Measurements from ENCODE around the gene ZNF189. TPM values are rescaled to one million over a fixed set of nuclear protein-coding genes. Genes with fewer than 3 reads are reported as not detected.
"Not testable (repeated sequence)": the region's sequence is repeated elsewhere in the genome, so short reads cannot be mapped to it uniquely, and the experiment has no call there.

The ZNF189 gene
- total and polyA plus RNA-seq, 4 donors: 26.2 to 50.0 (median 37.5) TPM

DNA sequence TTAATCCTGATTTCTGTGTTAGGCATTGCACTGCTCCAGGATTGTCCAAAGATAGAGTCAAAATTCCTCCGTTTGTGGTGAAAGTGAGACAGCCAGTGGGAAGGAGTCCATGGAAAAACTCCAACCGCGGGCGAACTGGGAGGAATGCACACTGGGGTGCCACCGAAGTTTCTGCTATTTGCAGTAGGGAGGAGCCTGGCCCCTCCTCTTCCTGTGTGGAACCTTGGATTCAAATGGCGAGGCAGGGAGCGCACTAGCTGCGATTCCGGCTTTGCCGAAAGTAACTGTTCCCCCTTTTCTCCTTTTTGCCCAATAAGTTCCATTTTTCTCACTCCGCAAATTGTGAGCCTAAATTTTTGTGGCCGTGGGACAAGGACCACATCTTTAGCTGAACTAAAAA, 23.1 kb upstream of the ZNF189 start:
- H3K9me3 ChIP-seq (ENCODE audit: control insufficient read depth, insufficient read depth, low read length): peaks cover 2% of the 10 kb centered on the region
- 94% methylated on average over 12 of the region's 12 CpGs for WGBS (ENCODE audit: insufficient coverage)

DNA sequence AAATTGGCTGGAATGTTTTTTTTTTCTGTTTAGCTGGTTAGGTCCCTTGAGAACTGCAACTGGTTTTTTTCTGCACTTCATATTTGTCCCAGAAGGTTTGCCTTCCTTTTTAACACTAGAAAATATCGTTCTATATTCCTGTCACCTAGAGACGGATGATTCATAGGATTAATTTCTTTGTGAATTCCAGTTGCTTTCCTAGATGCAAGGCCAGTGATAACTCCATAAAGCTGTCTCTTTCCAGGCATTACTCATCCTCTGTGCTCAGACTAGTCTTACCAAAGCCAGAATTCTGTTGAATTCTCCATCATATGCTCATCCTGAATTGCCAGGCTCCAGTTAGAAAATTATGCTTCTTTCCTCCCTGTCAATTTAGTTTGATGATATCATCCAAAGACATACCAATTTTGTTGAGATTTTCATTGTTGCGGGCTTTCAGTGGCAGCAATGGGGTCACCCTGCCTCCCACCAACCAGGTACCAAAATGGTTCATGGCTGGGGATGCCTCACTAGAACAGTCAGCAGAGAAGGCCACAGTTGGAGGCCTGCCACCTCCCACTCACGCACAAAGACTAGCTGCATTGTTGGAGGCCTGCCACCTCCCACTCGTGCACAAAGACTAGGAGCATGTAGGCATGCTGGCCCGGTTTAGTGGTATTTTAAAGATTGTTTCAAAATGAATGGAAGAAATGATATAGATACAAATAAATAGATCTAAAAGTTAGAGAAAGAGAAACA, 22.4 kb upstream of the ZNF189 start:
- Histone ChIP-seq H3K4me3 (ENCODE audit: low read depth, low read length) (no peak overlapping the region), H3K4me1 (ENCODE audit: control insufficient read depth, insufficient read depth, low read length) (no peaks in the 10 kb centered on the region), H3K27ac (ENCODE audit: low read depth, low read length) (no peak overlapping the region), H3K36me3 (ENCODE audit: control insufficient read depth, insufficient read depth, low read length) (no peaks in the 10 kb centered on the region), H3K9me3 (ENCODE audit: control insufficient read depth, insufficient read depth, low read length) (peaks cover 2% of the 10 kb centered on the region), H3K27me3 (ENCODE audit: control insufficient read depth, insufficient read depth, low read length) (no peaks in the 10 kb centered on the region)
- peak in 1 of 6 donors; percentile 30 for DNase-seq (ENCODE audit: low read depth in 4 of 6, low spot score in 6 of 6)
- WGBS (ENCODE audit: insufficient coverage): 100% methylated on average over 1 of the region's 6 CpGs

More for the DNA sequence above, 23.1 kb upstream of the ZNF189 start:
- no peak overlapping the region for H3K4me3 ChIP-seq (ENCODE audit: low read depth, low read length)
- no peaks in the 10 kb centered on the region for H3K27me3 ChIP-seq (ENCODE audit: control insufficient read depth, insufficient read depth, low read length)
- H3K4me1 ChIP-seq (ENCODE audit: control insufficient read depth, insufficient read depth, low read length): no peaks in the 10 kb centered on the region
- no peak overlapping the region for H3K27ac ChIP-seq (ENCODE audit: low read depth, low read length)
- no peaks in the 10 kb centered on the region for H3K36me3 ChIP-seq (ENCODE audit: control insufficient read depth, insufficient read depth, low read length)
- no peak for DNase-seq (ENCODE audit: low read depth in 4 of 6, low spot score in 6 of 6)

DNA sequence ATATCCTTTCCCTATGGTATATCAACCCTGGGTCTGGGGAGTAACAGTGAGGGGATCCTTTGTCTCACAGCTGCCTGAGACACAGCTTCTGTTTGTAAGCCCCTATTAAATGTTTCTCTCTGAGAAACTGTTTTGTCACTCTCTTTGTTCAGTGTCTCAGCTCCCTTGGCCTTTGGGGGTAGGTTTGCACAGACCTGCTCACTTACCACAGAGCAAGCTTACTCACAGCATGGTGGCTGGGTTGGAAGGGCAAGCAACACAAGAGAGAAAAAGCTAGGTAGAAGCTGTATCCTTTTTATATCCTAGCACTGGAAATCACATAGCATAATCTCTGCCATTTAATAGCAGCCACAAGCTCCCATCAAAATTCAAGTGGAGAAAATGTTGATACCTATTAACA, 18.4 kb upstream of the ZNF189 start:
- Histone ChIP-seq H3K27ac (ENCODE audit: low read depth, low read length) (no peak overlapping the region), H3K27me3 (ENCODE audit: control insufficient read depth, insufficient read depth, low read length) (no peaks in the 10 kb centered on the region), H3K36me3 (ENCODE audit: control insufficient read depth, insufficient read depth, low read length) (no peaks in the 10 kb centered on the region), H3K4me1 (ENCODE audit: control insufficient read depth, insufficient read depth, low read length) (no peaks in the 10 kb centered on the region), H3K9me3 (ENCODE audit: control insufficient read depth, insufficient read depth, low read length) (peaks cover 2% of the 10 kb centered on the region), H3K4me3 (ENCODE audit: low read depth, low read length) (no peak overlapping the region)
- DNase-seq (ENCODE audit: low read depth in 4 of 6, low spot score in 6 of 6): no peak

DNA sequence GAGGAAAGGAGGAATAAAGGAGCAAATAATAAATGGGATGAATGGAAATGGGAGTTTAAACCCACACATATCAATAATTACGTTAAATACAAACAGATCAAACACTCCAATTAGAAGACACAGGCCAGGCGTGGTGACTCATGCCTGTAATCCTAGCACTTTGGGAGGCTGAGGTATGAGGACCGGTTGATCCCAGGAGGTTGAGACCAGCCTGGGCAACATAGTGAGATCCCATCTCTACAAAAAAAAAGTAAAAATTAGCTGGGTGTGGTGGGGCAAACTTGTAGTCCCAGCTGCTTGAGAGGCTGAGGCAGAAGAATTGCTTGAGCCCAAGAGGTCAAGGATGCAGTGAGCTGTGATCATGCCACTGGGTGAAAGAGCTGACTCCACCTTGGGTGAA, 17.5 kb upstream of the ZNF189 start:
- DNase-seq (ENCODE audit: low read depth in 4 of 6, low spot score in 6 of 6): no peak
- no peak overlapping the region for H3K27ac ChIP-seq (ENCODE audit: low read depth, low read length)
- no CpG with 5 or more reads among the region's 3 CpGs for WGBS (ENCODE audit: insufficient coverage)
- H3K9me3 ChIP-seq (ENCODE audit: control insufficient read depth, insufficient read depth, low read length): peaks cover 2% of the 10 kb centered on the region
- no peak overlapping the region for H3K4me3 ChIP-seq (ENCODE audit: low read depth, low read length)
- H3K36me3 ChIP-seq (ENCODE audit: control insufficient read depth, insufficient read depth, low read length): no peaks in the 10 kb centered on the region
- no peaks in the 10 kb centered on the region for H3K27me3 ChIP-seq (ENCODE audit: control insufficient read depth, insufficient read depth, low read length)
- H3K4me1 ChIP-seq (ENCODE audit: control insufficient read depth, insufficient read depth, low read length): no peaks in the 10 kb centered on the region

DNA sequence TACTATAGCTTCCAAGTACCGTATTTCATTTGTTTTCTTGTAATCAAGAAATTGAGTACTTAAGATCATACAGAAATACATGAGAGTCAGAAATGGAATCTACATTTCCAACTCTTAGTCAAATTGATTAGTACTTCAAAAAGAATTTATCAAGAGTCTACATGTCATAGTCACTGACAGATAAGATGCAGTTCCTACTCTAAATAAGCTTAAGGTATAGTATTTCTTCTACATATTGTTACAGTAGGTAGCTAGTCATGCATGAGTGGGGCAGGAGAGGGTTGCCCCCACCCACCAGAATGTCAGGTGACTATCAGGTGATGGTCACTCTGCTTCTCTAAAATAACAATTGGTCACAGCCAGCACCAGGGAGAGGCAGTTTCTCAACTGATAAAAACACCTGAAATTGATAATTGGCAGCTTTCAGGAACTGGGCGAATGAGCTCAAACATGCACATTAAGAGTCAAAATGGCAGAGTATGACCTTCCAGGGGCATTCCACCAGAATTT, 16.8 kb upstream of the ZNF189 start:
- H3K36me3 ChIP-seq (ENCODE audit: control insufficient read depth, insufficient read depth, low read length): no peaks in the 10 kb centered on the region
- peaks cover 2% of the 10 kb centered on the region for H3K9me3 ChIP-seq (ENCODE audit: control insufficient read depth, insufficient read depth, low read length)
- no peak overlapping the region for H3K4me3 ChIP-seq (ENCODE audit: low read depth, low read length)
- H3K27ac ChIP-seq (ENCODE audit: low read depth, low read length): no peak overlapping the region
- 100% methylated on average over 1 of the region's 2 CpGs for WGBS (ENCODE audit: insufficient coverage)
- DNase-seq (ENCODE audit: low read depth in 4 of 6, low spot score in 6 of 6): no peak
- no peaks in the 10 kb centered on the region for H3K27me3 ChIP-seq (ENCODE audit: control insufficient read depth, insufficient read depth, low read length)
- no peaks in the 10 kb centered on the region for H3K4me1 ChIP-seq (ENCODE audit: control insufficient read depth, insufficient read depth, low read length)

DNA sequence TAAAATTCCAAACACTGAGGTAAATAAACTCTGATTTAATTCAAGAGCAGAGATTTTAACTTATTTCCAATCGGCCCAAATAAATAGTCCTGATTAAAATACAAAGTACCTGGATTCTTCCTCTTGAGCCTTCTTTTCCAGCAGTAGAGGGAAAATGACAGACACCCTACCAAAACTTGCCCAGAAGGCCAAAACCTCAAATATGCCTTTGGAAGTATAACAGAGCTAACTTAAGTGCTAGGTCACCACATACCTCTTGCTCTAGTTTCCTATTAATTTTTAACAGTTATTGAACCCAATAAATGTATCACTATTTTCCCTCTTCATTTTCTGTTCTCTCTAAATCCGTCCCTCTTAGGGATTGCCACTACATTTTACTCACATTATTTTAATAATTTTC, 15.3 kb upstream of the ZNF189 start:
- H3K4me1 ChIP-seq (ENCODE audit: control insufficient read depth, insufficient read depth, low read length): no peaks in the 10 kb centered on the region
- H3K27ac ChIP-seq (ENCODE audit: low read depth, low read length): no peak overlapping the region
- DNase-seq (ENCODE audit: low read depth in 4 of 6, low spot score in 6 of 6): no peak
- no CpG with 5 or more reads among the region's 2 CpGs for WGBS (ENCODE audit: insufficient coverage)
- no peaks in the 10 kb centered on the region for H3K36me3 ChIP-seq (ENCODE audit: control insufficient read depth, insufficient read depth, low read length)
- H3K27me3 ChIP-seq (ENCODE audit: control insufficient read depth, insufficient read depth, low read length): no peaks in the 10 kb centered on the region
- H3K9me3 ChIP-seq (ENCODE audit: control insufficient read depth, insufficient read depth, low read length): peaks cover 2% of the 10 kb centered on the region
- H3K4me3 ChIP-seq (ENCODE audit: low read depth, low read length): no peak overlapping the region

DNA sequence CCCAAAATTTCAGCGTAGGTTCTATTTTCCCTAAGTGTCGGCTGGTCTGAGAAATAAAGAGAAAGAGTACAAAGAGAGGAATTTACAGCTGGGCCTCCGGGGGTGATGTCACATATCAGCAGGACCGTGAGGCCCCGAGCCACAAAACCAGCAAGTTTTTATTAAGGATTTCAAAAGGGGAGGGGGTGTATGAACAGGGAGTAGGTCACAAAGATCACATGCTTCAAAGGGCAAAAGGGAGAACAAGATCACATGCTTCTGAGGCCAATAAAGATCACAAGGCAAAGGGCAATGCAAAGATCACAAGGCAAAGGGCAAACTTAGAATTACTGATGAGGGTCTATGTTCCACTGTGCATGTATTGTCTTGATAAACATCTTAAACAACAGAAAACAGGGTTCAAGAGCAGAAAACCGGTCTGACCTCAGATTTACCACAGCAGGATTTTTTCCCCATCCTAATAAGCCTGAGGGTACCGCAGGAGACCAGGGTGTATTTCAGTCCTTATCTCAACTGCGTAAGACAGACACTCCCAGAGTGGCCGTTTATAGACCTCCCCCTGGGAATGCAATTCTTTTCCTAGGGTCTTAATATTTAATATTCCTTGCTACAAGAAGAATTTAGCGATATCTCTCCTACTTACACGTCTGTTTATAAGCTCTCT, 13.6 kb upstream of the ZNF189 start, which contains the start of gene BAAT:
Gene BAAT, minus strand, starts transcription at position 134 of the 664 bp plus-strand sequence. CDS start 13,602 bp downstream, outside the sequence.
- 61% methylated on average over 4 of the region's 11 CpGs for WGBS (ENCODE audit: insufficient coverage)
- not testable (repeated sequence) for H3K27ac ChIP-seq (ENCODE audit: low read depth, low read length); H3K4me3 ChIP-seq (ENCODE audit: low read depth, low read length); DNase-seq (ENCODE audit: low read depth in 4 of 6, low spot score in 6 of 6); H3K36me3 ChIP-seq (ENCODE audit: control insufficient read depth, insufficient read depth, low read length); H3K9me3 ChIP-seq (ENCODE audit: control insufficient read depth, insufficient read depth, low read length); H3K4me1 ChIP-seq (ENCODE audit: control insufficient read depth, insufficient read depth, low read length); H3K27me3 ChIP-seq (ENCODE audit: control insufficient read depth, insufficient read depth, low read length)

DNA sequence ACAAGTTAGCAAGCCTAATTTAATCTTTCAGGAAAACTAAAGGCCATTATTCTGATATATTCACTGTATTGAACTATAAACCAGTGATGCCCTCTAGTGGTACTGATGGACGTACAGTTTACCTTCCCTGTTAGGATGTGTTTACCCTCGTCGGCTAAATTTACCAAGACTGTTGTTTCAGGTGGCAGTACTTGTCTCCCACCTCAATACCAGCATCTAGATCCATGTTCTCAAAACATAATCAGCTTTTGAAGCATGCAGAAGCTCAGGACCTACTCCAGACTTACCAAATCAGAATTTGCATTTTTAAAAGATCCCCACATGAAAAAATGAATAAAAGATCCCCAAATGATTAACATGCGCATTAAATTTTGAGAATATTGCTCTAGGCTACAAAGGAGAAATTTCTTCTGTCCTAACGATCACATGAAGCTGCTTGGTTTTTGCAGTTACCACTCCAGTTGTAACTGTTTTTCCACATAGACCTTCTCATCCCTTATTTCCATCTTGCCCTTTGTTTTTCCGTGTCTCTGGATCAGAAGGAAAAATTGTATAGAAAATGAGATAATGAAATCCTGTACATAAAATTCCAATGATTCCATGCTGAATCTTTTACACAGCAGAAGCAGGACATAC, 10.7 kb upstream of the ZNF189 start:
- H3K4me1 ChIP-seq (ENCODE audit: control insufficient read depth, insufficient read depth, low read length): no peaks in the 10 kb centered on the region
- WGBS (ENCODE audit: insufficient coverage): 30% methylated on average over 4 of the region's 6 CpGs
- DNase-seq (ENCODE audit: low read depth in 4 of 6, low spot score in 6 of 6): peak in 4 of 6 donors; percentile 17 to 85 (median 54)
- H3K4me3 ChIP-seq (ENCODE audit: low read depth, low read length): no peak overlapping the region
- H3K36me3 ChIP-seq (ENCODE audit: control insufficient read depth, insufficient read depth, low read length): no peaks in the 10 kb centered on the region
- H3K27ac ChIP-seq (ENCODE audit: low read depth, low read length): peak overlapping the region; percentile 36
- H3K9me3 ChIP-seq (ENCODE audit: control insufficient read depth, insufficient read depth, low read length): peaks cover 2% of the 10 kb centered on the region
- no peaks in the 10 kb centered on the region for H3K27me3 ChIP-seq (ENCODE audit: control insufficient read depth, insufficient read depth, low read length)

DNA sequence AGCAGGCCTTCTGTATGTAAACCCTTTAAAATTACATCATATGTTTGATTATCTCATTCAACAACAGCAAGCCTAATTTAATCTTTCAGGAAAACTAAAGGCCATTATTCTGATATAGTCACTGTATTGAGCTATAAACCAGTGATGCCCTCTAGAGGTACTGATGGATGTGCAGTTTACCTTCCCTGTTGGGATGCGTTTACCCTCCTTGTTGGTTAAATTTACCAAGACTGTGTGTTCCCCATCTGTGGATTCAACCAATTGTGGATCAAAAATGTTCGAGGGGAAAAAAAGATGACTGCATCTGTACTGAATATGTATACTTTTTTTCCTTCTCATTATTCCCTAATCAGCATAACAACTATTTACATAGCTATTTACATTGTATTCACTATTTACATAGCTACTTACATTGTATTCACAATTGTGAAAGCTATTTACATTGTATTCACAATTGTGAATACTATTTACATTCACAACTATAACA, 10.1 kb upstream of the ZNF189 start:
- Histone ChIP-seq H3K4me3 (ENCODE audit: low read depth, low read length) (no peak overlapping the region), H3K4me1 (ENCODE audit: control insufficient read depth, insufficient read depth, low read length) (no peaks in the 10 kb centered on the region), H3K27ac (ENCODE audit: low read depth, low read length) (no peak overlapping the region), H3K9me3 (ENCODE audit: control insufficient read depth, insufficient read depth, low read length) (peaks cover 3% of the 10 kb centered on the region), H3K27me3 (ENCODE audit: control insufficient read depth, insufficient read depth, low read length) (no peaks in the 10 kb centered on the region), H3K36me3 (ENCODE audit: control insufficient read depth, insufficient read depth, low read length) (no peaks in the 10 kb centered on the region)
- WGBS (ENCODE audit: insufficient coverage): no CpG with 5 or more reads among the region's 2 CpGs
- DNase-seq (ENCODE audit: low read depth in 4 of 6, low spot score in 6 of 6): peak in 2 of 6 donors; percentile 24 to 28
